MG63 (cell line): ENCODE data around the gene CCDC33. TPM values are rescaled to one million over a fixed set of nuclear protein-coding genes. Genes with fewer than 3 reads are reported as not detected.

ENCODE experiments used
- DNase-seq: peaks from one replicate; pipeline ENCODE4 v3.0.0-alpha.2; 2020
- H3K27me3 ChIP-seq: fragments of 250-450 bp; sonication (Bioruptor Pico); 2 replicates; pipeline ENCODE4 v1.5.1; 2020; ENCODE audit warnings: mild to moderate bottlenecking, moderate library complexity
- H3K36me3 ChIP-seq: fragments of 250-450 bp; sonication (Bioruptor Pico); 2 replicates; pipeline ENCODE4 v1.5.1; 2020; ENCODE audit warnings: mild to moderate bottlenecking, moderate library complexity
- H3K4me3 ChIP-seq: fragments of 250-450 bp; sonication (Bioruptor Pico); 2 replicates; pipeline ENCODE4 v1.5.1; 2020; ENCODE audit warnings: mild to moderate bottlenecking, moderate library complexity
- H3K9me3 ChIP-seq: fragments of 250-450 bp; sonication (Bioruptor Pico); 2 replicates; pipeline ENCODE4 v1.5.1; 2020; ENCODE audit warnings: mild to moderate bottlenecking, moderate library complexity
- total RNA-seq: library from RNA; depleted of rRNA; stranded (reverse); fragments of >200 nt; shearing (Covaris generic); gene quantifications from 2 replicates; pipeline ENCODE4 v1.2.3, GENCODE V29; 2014; ENCODE audit warnings: low replicate concordance

The CCDC33 gene
- total RNA-seq, 1 experiment from 2014 or later = not detected

- no peak for DNase-seq
- no peak overlapping the region for H3K4me3 ChIP-seq
- no peaks in the 10 kb centered on the region for H3K36me3 ChIP-seq
- H3K27me3 ChIP-seq = no peaks in the 10 kb centered on the region
- no peaks in the 10 kb centered on the region for H3K9me3 ChIP-seq
These were observed 30.6 kb upstream of the CCDC33 start for GRCh38 chr15:74205582-74205947.

GRCh38 chr15:74206801-74207281, 29.3 kb upstream of the CCDC33 start:
- DNase-seq = peak; percentile 93
- Histone ChIP-seq H3K36me3 (no peaks in the 10 kb centered on the region), H3K4me3 (no peak overlapping the region), H3K9me3 (no peaks in the 10 kb centered on the region; the same call in 1 of the 2 replicates), H3K27me3 (no peaks in the 10 kb centered on the region)

- Histone ChIP-seq H3K4me3 (no peak overlapping the region), H3K36me3 (no peaks in the 10 kb centered on the region), H3K9me3 (no peaks in the 10 kb centered on the region; the same call in 1 of the 2 replicates), H3K27me3 (no peaks in the 10 kb centered on the region)
- DNase-seq = no peak
These were observed 28.3 kb upstream of the CCDC33 start for GRCh38 chr15:74207652-74208440.

- Histone ChIP-seq H3K27me3 (no peaks in the 10 kb centered on the region), H3K36me3 (no peaks in the 10 kb centered on the region), H3K9me3 (no peaks in the 10 kb centered on the region; the same call in 1 of the 2 replicates), H3K4me3 (no peak overlapping the region)
- no peak for DNase-seq
These were observed 27.6 kb upstream of the CCDC33 start for GRCh38 chr15:74208496-74208895.

- no peak for DNase-seq
- H3K36me3 ChIP-seq = no peaks in the 10 kb centered on the region
- H3K9me3 ChIP-seq = no peaks in the 10 kb centered on the region; the same call in 1 of the 2 replicates
- H3K27me3 ChIP-seq = no peaks in the 10 kb centered on the region
- no peak overlapping the region for H3K4me3 ChIP-seq
These were observed 27.1 kb upstream of the CCDC33 start for GRCh38 chr15:74208901-74209559.

- no peak for DNase-seq
- no peaks in the 10 kb centered on the region for H3K36me3 ChIP-seq
- H3K9me3 ChIP-seq = no peaks in the 10 kb centered on the region; the same call in 1 of the 2 replicates
- no peaks in the 10 kb centered on the region; the same call in 1 of the 2 replicates for H3K27me3 ChIP-seq
- no peak overlapping the region for H3K4me3 ChIP-seq
These were observed 26.6 kb upstream of the CCDC33 start for GRCh38 chr15:74209560-74209958.

- Histone ChIP-seq H3K9me3 (no peaks in the 10 kb centered on the region; the same call in 1 of the 2 replicates), H3K4me3 (no peak overlapping the region), H3K36me3 (no peaks in the 10 kb centered on the region), H3K27me3 (no peaks in the 10 kb centered on the region; the same call in 1 of the 2 replicates)
- DNase-seq = peak; percentile 58
These were observed 26.0 kb upstream of the CCDC33 start for GRCh38 chr15:74209997-74210671.

- Histone ChIP-seq H3K9me3 (no peaks in the 10 kb centered on the region; the same call in 1 of the 2 replicates), H3K36me3 (no peaks in the 10 kb centered on the region), H3K4me3 (no peak overlapping the region), H3K27me3 (no peaks in the 10 kb centered on the region; the same call in 1 of the 2 replicates)
- no peak for DNase-seq
These were observed 25.4 kb upstream of the CCDC33 start for GRCh38 chr15:74210729-74211128.

- no peak for DNase-seq
- Histone ChIP-seq H3K36me3 (no peaks in the 10 kb centered on the region), H3K27me3 (no peaks in the 10 kb centered on the region; the same call in 1 of the 2 replicates), H3K4me3 (no peak overlapping the region), H3K9me3 (no peaks in the 10 kb centered on the region; the same call in 1 of the 2 replicates)
These were observed 24.5 kb upstream of the CCDC33 start for GRCh38 chr15:74211656-74212055.

- no peak for DNase-seq
- Histone ChIP-seq H3K36me3 (no peaks in the 10 kb centered on the region), H3K9me3 (no peaks in the 10 kb centered on the region; the same call in 1 of the 2 replicates), H3K4me3 (no peak overlapping the region), H3K27me3 (no peaks in the 10 kb centered on the region; the same call in 1 of the 2 replicates)
These were observed 23.6 kb upstream of the CCDC33 start for GRCh38 chr15:74212494-74212893.

- no peak for DNase-seq
- Histone ChIP-seq H3K9me3 (no peaks in the 10 kb centered on the region; the same call in 1 of the 2 replicates), H3K27me3 (no peaks in the 10 kb centered on the region; the same call in 1 of the 2 replicates), H3K36me3 (no peaks in the 10 kb centered on the region), H3K4me3 (no peak overlapping the region)
These were observed 22.3 kb upstream of the CCDC33 start for GRCh38 chr15:74213858-74214284.

GRCh38 chr15:74214324-74215021, 21.7 kb upstream of the CCDC33 start:
- Histone ChIP-seq H3K4me3 (no peak overlapping the region), H3K36me3 (no peaks in the 10 kb centered on the region)

GRCh38 chr15:74215958-74216357, 20.2 kb upstream of the CCDC33 start:
- Histone ChIP-seq H3K36me3 (no peaks in the 10 kb centered on the region), H3K9me3 (no peaks in the 10 kb centered on the region), H3K27me3 (no peaks in the 10 kb centered on the region; the same call in 1 of the 2 replicates), H3K4me3 (no peak overlapping the region)
- DNase-seq = peak; percentile 54

More at GRCh38 chr15:74214324-74215021, 21.7 kb upstream of the CCDC33 start:
- H3K27me3 ChIP-seq = no peaks in the 10 kb centered on the region; the same call in 1 of the 2 replicates
- H3K9me3 ChIP-seq = no peaks in the 10 kb centered on the region; the same call in 1 of the 2 replicates
- DNase-seq = no peak

GRCh38 chr15:74216949-74217348, 19.2 kb upstream of the CCDC33 start:
- Histone ChIP-seq H3K27me3 (no peaks in the 10 kb centered on the region; the same call in 1 of the 2 replicates), H3K36me3 (no peaks in the 10 kb centered on the region), H3K9me3 (no peaks in the 10 kb centered on the region), H3K4me3 (no peak overlapping the region)
- DNase-seq = no peak

- Histone ChIP-seq H3K9me3 (no peaks in the 10 kb centered on the region), H3K36me3 (no peaks in the 10 kb centered on the region), H3K4me3 (no peak overlapping the region), H3K27me3 (no peaks in the 10 kb centered on the region; the same call in 1 of the 2 replicates)
- DNase-seq = no peak
These were observed 17.9 kb upstream of the CCDC33 start for GRCh38 chr15:74217907-74218885.
